ELR (cell line): ENCODE data around the gene KIAA0232.
"Not testable (repeated sequence)": the region's sequence is repeated elsewhere in the genome, so short reads cannot be mapped to it uniquely, and the experiment has no call there.

Experiments
- DNase-seq: peaks from one replicate; pipeline ENCODE4 v3.0.0-alpha.2; 2015; ENCODE audit warnings: low read depth

KIAA0232 gene

GRCh38 chr4:6773616-6774540 is 8.6 kb upstream of the KIAA0232 start:
- DNase-seq, result no peak

DNA sequence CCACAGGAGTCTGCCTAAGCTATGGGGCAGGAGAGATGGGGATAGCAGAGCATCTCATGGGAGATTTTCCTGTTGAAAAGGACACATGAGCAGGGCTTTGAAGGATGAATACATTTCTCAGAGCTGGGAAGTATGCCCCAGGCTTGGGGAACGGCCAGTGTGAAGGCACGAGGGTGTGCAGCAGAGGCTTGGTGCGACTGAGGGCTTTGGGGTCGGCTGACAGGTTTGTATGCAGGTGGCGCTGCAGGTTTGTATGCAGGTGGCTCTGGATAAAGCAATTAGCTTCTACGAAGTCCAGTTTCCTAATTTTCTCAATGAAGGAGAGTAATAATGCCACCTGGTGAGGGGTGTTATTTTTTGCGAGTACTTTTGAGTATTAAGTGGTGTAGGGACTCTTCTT is 6.8 kb upstream of the KIAA0232 start:
- no peak for DNase-seq

DNA sequence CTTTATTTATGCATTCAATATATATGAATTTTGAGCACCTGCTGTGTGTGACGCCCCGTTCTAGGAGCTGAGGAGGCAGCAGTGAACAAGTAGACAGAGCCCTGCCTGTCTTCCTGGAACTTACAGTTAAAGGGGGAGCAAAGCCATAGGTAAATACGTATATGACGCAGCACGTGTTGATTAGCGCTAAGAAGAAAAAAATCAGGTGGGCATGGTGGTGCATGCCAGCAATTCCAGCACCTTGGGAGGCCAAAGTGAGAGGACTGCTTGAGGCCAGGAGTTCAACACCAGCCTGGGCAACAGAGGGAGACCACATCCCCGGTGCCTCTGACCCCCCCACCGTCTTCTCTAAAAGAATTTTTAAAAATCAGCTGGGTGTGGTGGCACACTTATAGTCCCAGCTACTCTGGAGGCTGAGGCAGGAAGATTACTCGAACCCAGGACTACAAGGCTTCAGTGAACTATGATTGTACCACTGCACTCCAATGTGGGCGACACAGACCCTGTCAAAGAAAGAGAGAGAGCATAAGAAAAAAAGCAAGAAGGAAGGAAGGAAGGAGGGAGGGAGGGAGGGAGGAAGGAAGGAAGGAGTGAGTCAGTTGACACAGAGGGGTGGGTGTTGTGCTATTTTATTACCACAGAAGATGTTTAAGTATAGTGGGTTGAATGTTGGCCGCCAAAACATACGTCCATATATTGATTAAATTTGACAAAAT is 5.4 kb upstream of the KIAA0232 start:
- no peak for DNase-seq

GRCh38 chr4:6777636-6778281 is 4.8 kb upstream of the KIAA0232 start:
- DNase-seq, result no peak

DNA sequence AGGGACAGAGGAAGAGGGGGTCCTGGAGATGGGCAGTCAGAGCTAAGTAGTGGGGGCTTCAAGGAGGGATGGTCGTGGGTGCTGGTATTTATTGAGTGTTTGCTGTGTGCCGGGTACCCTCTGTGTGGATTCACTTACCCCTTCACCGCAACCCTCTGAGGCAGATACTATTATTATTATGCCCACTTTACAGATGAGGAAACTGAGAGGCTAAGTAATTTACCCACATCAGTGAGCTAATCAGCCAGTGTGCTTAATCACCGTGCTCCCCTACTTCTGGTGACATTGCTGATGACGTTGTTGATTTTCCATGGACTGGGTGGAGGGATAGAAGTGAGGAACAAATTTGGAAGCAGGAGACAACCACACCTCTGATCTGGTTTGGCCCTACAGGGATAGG is 4.1 kb upstream of the KIAA0232 start:
- no peak for DNase-seq

- no peak for DNase-seq
These were observed 2.6 kb upstream of the KIAA0232 start for GRCh38 chr4:6779667-6780565.

DNA sequence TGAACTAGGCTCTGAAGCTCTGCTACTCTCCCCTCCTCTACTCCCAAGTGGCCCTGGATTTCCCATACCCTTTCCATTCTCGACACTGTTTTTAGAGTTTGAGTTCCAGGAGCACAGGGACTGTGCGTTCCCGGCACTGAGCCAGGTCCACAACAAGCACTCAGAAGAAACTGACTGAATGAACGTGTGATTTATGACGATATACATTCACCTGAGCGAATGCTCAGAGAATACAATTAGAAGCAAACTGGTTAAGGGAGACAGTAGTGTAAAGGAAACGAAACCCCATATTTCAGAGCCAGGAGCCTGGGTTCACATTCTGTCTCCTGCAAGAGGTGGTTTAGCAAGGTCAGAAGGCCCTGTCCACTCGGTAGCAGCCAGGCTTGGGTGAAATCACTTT is 1.4 kb upstream of the KIAA0232 start:
- no peak for DNase-seq

GRCh38 chr4:6781561-6781960 is 966 bp upstream of the KIAA0232 start:
- DNase-seq, result no peak

GRCh38 chr4:6782846-6783110 is 251 bp downstream of the KIAA0232 start:
- no peak for DNase-seq

DNA sequence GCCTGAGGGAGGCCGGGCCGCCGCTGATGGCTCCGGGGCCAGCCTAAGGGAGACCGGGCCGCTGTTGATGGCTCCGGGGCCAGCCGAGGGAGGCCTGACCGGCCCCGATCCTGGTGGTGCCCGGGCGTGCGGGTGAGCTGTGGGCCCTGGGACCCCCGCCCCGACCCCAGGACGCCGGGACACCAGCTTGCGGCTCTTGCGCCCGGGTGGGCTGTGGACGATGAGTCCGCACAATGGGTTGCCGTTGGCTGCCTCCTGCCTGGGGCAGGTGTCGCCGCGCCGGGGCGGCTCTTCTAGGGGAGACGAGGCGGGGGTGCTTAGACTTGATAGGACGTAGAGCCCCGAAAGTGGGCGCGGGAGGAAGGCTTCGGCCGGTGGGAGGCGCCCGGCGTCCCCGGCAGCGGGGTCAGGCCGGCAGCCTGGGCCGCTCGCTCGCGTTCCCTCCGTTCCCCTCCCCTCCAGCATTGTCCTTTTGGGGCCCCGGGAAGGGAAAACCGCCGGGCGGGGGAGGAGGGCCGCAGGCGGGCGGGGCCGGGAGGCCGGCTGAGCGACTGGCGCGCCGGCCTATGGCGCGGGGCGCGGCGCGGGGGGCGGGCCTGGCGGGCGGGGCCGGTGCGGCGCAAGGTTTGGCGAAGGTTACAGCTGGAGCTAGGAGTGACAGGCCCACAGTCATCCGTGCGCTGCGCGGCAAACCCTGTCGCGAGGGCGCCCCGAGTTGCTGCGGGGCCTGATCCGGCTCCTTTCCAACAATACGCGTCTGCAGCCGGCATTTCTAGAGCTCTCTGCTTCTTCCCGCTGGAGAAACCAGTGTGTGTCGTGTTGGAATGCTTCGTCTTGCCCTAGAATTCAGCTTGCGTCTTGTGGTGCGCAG is 819 bp downstream of the KIAA0232 start:
- peak; percentile 87 for DNase-seq

- DNase-seq, result no peak
These were observed 3.0 kb downstream of the KIAA0232 start for GRCh38 chr4:6785572-6785925.

DNA sequence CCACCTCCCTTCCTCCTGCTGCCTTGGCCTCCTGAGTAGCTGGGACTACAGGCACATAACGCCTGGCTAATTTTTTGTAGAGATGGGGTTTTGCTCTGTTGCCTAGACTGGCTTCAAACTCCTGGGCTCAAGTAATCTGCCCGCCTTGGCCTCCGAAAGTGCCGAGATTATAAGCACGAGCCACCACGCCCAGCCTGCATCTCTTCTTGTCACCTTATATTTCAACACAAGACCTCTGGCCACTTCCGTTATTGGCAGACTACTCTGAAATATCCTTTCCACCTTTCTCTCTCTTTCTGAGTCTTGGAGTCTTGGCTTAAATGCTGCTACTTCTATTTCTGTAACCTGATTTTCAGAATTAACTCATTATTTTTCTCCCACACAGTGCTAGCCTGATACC is 5.6 kb downstream of the KIAA0232 start:
- DNase-seq, result no peak

- DNase-seq, result not testable (repeated sequence)
These were observed 8.7 kb downstream of the KIAA0232 start for GRCh38 chr4:6791245-6791644.

- not testable (repeated sequence) for DNase-seq
These were observed 9.3 kb downstream of the KIAA0232 start for GRCh38 chr4:6791796-6792195.

DNA sequence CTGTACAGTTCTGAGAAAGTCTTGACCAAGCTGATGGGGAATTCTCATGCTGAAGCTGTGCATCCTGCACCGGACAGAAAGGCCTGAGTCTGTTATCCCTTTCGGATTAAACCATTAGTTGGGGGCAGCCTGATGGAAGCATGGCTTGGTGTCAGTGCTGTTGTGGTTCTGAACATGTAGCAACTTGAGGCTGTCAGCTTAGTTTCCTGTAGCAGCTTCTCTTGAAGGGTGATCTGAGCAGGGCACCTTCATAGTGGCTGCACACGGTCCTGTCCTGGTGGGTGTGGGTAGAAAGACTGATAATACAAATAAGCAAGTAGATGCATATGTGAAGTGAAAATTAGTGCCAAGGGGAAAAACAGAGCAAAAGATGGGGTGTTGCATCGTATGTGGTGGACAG is 11.7 kb downstream of the KIAA0232 start:
- DNase-seq, result no peak

GRCh38 chr4:6795821-6796220 is 13.3 kb downstream of the KIAA0232 start:
- no peak for DNase-seq

DNA sequence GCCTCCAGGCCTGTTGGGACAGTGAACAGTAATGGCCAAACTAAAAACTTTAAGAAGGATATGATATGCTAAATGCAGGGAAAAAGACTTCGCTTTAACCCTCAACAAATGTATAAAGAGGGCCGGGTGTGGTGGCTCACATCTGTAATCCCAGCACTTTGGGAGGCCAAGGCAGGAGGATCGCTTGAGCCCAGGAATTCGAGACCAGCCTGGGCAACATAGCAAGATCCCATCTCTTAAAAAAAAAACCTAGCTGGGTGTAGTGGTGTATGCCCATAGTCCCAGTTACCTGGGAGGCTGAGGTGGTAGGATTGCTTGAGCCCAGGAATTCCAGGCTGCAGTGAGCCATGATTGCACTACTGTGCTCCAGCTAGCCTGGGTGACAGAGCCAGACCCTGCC is 14.8 kb downstream of the KIAA0232 start:
- not testable (repeated sequence) for DNase-seq

DNA sequence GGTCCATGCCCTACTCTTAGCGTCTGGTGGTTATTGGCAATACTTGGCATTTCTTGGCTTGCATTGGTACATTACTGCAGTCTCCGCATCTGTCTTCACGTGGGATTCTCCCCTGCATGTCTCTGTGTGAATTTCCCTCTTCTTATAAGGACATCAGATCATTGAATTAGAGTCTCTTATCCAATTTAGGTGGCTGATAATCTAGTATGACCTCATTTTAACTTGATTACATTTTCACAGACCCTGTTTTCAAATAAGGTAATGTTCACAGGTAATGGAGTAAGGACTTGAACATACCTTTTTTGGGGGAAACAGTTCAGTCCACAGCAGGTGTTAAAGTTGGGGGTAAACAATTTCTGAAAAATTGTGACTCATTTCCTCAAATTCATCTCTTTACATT is 16.6 kb downstream of the KIAA0232 start:
- no peak for DNase-seq

- DNase-seq, result no peak
These were observed 19.5 kb downstream of the KIAA0232 start for GRCh38 chr4:6802025-6802424.

GRCh38 chr4:6802626-6803025 is 20.1 kb downstream of the KIAA0232 start:
- DNase-seq, result no peak

DNA sequence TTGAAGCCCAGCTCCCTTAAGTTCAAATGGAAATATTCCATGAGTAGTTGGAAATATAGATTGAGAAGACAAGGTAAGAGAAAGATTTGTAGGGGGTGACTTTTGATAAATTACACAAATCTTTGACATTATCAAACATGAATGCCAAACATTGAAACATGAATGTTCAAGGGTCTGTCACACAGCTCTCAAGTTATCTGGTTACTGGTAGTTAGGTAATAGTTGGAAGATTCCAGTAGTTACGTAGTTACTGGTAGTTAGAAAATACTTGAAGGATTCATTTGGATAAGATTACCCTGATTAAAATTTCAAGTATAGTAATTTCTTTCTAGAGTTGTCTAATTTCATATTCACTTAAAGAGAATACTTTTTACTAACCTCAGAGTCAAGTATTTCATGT is 20.7 kb downstream of the KIAA0232 start:
- no peak for DNase-seq
